ENCODE data around the gene STPG1. TPM values are rescaled to one million over a fixed set of nuclear protein-coding genes. Genes with fewer than 3 reads are reported as not detected.

STPG1 gene
- total and polyA plus RNA-seq, 2 of the 13 experiments (the other 11 are each of a cell fraction or from before 2014, with no cell fraction given), result 3.4 to 4.3 TPM

GRCh38 chr1:24415910-24416665, 2.5 kb upstream of the STPG1 start (continued):
- TF ChIP-seq ZBTB4 (CRISPR knock-in tag; IDR thresholded peaks at IDR 0.05; ENCODE audit: borderline replicate concordance), result no peak
- TF ChIP-seq ATF7-NPFF (CRISPR knock-in tag; IDR thresholded peaks at IDR 0.05; ENCODE audit: low read depth), result peak; percentile 66; the same call in 1 of the 2 replicates
- no peak for TF ChIP-seq ZSCAN20 (CRISPR knock-in tag; IDR thresholded peaks at IDR 0.05; ENCODE audit: borderline replicate concordance)
- no peak for TF ChIP-seq BHLHE40 (IDR thresholded peaks at IDR 0.05; ENCODE audit: low read length)
- TF ChIP-seq GLI4 (CRISPR knock-in tag; IDR thresholded peaks at IDR 0.05; ENCODE audit: borderline replicate concordance), result no peak
- no peak for TF ChIP-seq HNRNPL (IDR thresholded peaks at IDR 0.05; ENCODE audit: low read depth, low read length)
- TF ChIP-seq ONECUT2 (CRISPR knock-in tag; IDR thresholded peaks at IDR 0.05), result 0 out of 2 replicates have a peak, but pooled peaks have one; percentile 18
- no peak for TF ChIP-seq FOXA3 (CRISPR knock-in tag; IDR thresholded peaks at IDR 0.05)
- TF ChIP-seq SMAD9 (CRISPR knock-in tag; IDR thresholded peaks at IDR 0.05), result 0 out of 2 replicates have a peak, but pooled peaks have one; percentile 48
- TF ChIP-seq ZSCAN21 (CRISPR knock-in tag; IDR thresholded peaks at IDR 0.05; ENCODE audit: borderline replicate concordance), result no peak
- no peak for TF ChIP-seq TERF1 (CRISPR knock-in tag; IDR thresholded peaks at IDR 0.05)
- TF ChIP-seq DMTF1 (CRISPR knock-in tag; IDR thresholded peaks at IDR 0.05), result no peak
- no peak for TF ChIP-seq TFDP1 (CRISPR knock-in tag; IDR thresholded peaks at IDR 0.05; ENCODE audit: borderline replicate concordance)
- TF ChIP-seq ZNF317 (CRISPR knock-in tag; IDR thresholded peaks at IDR 0.05), result no peak
- no peak for TF ChIP-seq CREB3 (CRISPR knock-in tag; IDR thresholded peaks at IDR 0.05)
- TF ChIP-seq ZNF264 (CRISPR knock-in tag; IDR thresholded peaks at IDR 0.05), result no peak
- TF ChIP-seq GMEB2 (CRISPR knock-in tag; IDR thresholded peaks at IDR 0.05; ENCODE audit: low read depth), result no peak
- no peak for TF ChIP-seq ZNF768 (CRISPR knock-in tag; IDR thresholded peaks at IDR 0.05)

Data from HepG2 (cell line).